Measurements from ENCODE around the gene ENO3. TPM values are rescaled to one million over a fixed set of nuclear protein-coding genes. Genes with fewer than 3 reads are reported as not detected.
"Not testable (repeated sequence)": the region's sequence is repeated elsewhere in the genome, so short reads cannot be mapped to it uniquely, and the experiment has no call there.

Gene ENO3
- total RNA-seq: 52.7 TPM

DNA sequence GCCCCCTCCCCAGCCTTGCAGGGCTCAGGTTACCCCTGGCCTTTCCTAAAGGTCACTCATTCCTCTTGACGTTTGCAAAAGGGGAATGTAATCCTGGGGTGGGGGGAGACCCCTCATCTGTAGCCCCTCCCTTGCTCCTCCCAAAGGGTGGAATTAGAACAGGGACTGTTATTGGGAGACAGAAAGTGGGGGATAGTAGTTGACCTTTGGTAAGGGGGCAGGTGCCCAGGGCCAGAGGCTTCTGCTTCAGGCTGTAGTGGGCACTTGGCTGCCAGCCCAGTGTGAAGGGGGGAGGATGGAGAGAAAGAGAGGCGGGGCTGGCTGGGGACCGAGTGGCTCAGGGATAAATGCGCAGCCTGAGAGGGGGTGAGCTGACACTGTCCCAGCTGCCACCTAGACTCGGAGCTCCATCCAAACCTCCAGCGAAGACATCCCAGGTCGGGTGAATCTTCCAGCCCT lies at the start of gene ENO3:
ENO3 (plus strand) TSS at position 374 of the 459 bp plus-strand sequence. CDS start 711 bp downstream, outside the sequence.
- ATAC-seq: peak; percentile 7
- DNase-seq (ENCODE audit: low spot score): peak; percentile 84

DNA sequence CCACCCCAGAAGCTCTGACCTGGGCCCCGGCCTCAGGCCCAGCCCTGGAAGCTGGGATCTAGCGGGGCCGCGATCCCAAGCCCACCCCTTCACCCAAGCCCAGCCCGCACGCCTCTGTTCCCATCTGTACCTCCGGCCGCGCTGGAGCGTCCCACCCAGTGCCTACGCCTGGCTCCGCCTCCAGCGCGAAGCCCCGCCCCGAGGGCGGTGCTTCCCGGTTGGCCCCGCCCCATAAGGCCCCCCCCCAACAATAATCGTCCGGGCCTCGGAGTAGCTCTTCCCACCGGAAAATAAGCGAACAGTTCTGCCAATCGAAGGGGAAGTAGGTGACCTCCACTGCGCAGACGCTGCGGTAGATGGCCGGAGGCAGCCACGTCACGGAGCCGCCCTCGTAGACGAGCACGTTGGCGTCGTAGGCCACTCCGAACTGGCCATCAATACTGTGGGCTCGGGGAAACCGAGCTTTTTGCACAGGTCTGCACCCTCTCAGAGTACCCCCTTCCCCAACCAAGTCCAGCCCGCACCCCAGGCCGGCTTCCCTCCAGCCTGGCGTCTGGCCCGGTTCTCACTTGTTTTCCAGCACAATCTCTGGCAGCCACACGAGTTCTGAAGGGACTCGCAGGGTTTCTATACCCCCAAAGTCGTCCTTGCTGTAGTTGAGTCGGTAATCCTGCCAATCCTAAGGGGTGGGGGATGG lies 49.1 kb upstream of the ENO3 start:
- DNase-seq (ENCODE audit: low spot score): peak; percentile 60
- no peak for ATAC-seq

DNA sequence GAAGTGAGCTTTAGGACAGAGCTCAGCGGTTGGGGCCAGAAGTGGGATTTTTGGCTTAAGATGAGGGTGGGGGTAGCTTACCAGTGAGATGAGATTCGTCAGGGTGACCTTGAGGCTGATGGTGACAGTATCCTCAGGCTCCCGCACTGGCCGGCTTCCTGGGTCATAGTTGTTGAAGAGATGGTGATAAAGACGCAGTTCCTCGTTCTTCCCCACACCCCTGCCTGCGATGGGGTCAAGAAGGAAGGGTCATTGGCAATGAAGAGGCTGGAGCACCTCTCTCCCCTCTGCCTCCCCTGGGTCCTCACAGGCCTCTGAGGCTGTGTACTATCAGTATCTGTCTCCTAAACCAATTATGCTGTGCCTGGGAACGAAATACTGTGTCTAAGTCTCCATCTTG lies 48.4 kb upstream of the ENO3 start:
- no peak for DNase-seq (ENCODE audit: low spot score)
- no peak for ATAC-seq

GRCh38 chr17:4903051-4903818 lies 47.7 kb upstream of the ENO3 start, which contains the start of gene CHRNE:
CHRNE (minus strand) TSS chr17:4903098; CDS start chr17:4903063, 35 bp downstream.
- DNase-seq (ENCODE audit: low spot score) (peak; percentile 80), ATAC-seq (peak; percentile 59)

GRCh38 chr17:4906642-4907041 lies 44.3 kb upstream of the ENO3 start:
- not testable (repeated sequence) for ATAC-seq; DNase-seq (ENCODE audit: low spot score)

- DNase-seq (ENCODE audit: low spot score) (peak; percentile 72), ATAC-seq (peak; percentile 74)
Measured at GRCh38 chr17:4908301-4908700, 42.6 kb upstream of the ENO3 start.

- ATAC-seq (peak; percentile 93), DNase-seq (ENCODE audit: low spot score) (peak; percentile 90)
Measured at GRCh38 chr17:4908711-4909496, 42.0 kb upstream of the ENO3 start.

DNA sequence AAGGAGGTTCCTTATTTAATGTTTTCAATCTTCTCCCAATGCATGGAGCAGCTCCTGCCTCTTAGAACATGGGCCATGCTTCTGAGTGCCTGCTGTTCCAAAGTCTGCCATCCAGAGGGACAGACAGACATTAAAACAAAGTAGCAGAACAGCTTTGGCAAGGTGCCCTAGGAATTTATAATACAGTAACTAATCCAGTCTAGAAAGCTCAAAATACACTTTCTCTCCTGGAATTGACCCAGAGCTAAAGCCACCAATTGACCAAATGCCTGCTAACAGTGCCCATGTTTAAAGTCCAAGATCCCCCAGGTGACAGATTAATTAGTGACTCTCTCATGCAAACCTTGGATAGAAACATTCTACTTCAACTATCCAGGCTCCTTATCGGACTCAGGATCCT lies 36.9 kb upstream of the ENO3 start:
- no peak for DNase-seq (ENCODE audit: low spot score)
- peak; percentile 58 for ATAC-seq

DNA sequence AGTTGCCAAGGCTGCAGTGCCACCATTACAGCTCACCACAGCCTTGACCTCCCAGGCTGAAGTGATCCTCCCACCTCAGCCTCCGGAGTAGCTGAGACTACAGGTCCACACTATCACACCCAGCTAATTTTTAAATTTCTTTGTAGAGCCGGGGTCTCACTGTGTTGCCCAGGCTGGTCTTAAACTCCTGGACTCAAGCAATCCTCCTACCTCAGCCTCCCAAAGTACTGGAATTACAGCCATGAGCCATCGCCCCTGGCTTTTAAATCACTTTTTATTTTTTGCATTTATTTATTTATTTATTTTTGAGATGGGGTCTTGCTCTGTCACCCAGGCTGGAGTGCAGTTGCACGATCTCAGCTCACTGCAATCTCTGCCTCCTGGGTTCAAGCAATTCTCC lies 36.4 kb upstream of the ENO3 start:
- not testable (repeated sequence) for DNase-seq (ENCODE audit: low spot score); ATAC-seq

DNA sequence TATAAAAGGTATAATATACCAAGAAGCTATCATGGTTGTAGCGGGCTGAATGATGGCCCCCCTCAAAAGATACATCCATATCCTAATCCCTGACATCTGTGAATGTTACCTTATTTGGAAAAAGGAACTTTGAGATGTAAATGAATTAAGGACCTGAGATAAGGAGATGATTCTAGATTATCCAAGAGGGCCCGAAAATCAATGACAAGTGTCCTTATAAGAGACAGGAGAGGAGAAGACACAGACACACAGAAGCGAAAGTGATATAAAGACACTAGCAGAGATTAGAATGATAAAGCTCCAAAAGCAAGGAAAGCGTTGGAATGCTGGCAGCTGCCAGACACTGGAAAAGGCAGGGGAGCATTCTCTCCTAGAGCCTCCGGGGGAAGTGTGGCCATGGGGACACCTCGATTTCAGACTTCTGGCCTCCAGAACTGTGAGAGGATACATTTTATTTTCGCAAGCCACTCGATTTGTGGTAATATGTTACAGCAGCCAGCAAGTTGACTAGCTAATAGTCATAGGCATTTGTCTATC lies 31.3 kb upstream of the ENO3 start:
- DNase-seq (ENCODE audit: low spot score) (no peak), ATAC-seq (peak; percentile 35)

DNA sequence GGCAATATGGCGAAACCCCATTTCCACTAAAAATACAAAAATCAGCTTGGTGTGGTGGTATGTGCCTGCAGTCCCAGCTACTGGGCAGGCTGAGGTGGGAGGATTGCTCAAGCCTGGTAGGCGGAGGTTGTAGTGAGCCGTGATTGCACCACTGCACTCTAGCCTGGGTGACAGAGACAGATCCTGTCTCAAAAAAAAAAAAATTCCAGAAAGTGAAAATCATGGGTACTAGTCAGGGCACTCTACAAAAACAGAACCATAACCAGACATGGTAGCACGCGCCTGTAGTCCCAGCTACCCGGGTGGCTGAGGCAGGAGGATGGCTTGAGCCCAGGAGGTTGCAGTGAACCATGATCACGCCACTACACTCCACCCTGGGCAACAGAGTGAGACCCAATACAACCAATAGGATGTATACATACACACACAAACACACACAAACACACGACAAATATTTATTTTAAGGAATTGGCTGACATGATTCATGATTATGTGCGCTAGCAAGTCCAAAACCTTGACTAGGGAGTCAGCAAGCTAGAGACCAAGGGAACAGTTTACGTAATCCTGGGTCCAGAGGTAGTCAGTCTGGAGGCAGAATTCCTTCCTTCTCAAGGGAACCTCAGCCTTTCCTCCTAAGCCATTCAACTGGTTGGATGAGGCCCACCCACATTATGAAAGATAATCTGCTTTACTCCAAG lies 30.4 kb upstream of the ENO3 start:
- DNase-seq (ENCODE audit: low spot score) (peak; percentile 85), ATAC-seq (peak; percentile 89)

- no peak for ATAC-seq
- no peak for DNase-seq (ENCODE audit: low spot score)
Measured at GRCh38 chr17:4921320-4921719, 29.6 kb upstream of the ENO3 start.

- ATAC-seq; DNase-seq (ENCODE audit: low spot score): not testable (repeated sequence)
Measured at GRCh38 chr17:4926577-4927335, 24.2 kb upstream of the ENO3 start.

GRCh38 chr17:4928881-4929280 lies 22.0 kb upstream of the ENO3 start:
- DNase-seq (ENCODE audit: low spot score): no peak

DNA sequence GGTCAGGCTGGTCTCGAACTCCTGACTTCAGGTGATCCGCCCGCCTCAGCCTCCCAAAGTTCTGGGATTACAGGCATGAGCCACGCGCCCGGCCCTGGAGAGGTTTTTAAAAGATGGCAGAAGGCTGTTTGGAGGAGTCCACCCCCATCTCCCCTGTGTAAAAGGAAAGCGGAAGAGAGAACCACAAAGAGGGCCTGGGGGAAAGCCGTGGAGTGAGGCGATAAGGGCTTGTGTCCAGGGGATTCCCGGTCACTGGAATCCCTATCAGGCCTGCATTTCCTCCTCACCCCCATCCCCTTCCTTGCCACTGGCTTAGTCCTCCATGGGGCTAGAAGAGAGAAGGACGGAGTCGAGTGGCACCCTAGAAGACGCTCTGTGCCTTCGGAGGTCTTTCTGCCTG lies 19.0 kb upstream of the ENO3 start, which contains the start of gene GP1BA:
GP1BA (plus strand) TSS at position 315 of the 400 bp plus-strand sequence. CDS start 328 bp downstream, outside the sequence.
- DNase-seq (ENCODE audit: low spot score) (no peak), ATAC-seq (no peak)

More at GRCh38 chr17:4928881-4929280, 22.0 kb upstream of the ENO3 start:
- ATAC-seq: no peak

GRCh38 chr17:4932756-4933155 lies 18.2 kb upstream of the ENO3 start:
- ATAC-seq (no peak), DNase-seq (ENCODE audit: low spot score) (no peak)

GRCh38 chr17:4933646-4934045 lies 17.3 kb upstream of the ENO3 start:
- ATAC-seq (no peak), DNase-seq (ENCODE audit: low spot score) (no peak)

GRCh38 chr17:4934173-4934979 lies 16.5 kb upstream of the ENO3 start:
- ATAC-seq: peak; percentile 67

More at GRCh38 chr17:4934173-4934979, 16.5 kb upstream of the ENO3 start:
- no peak for DNase-seq (ENCODE audit: low spot score)
